Stimulated activated naive CD8-positive, alpha-beta T cell treated with anti-CD3 and anti-CD28 coated beads, Interleukin-15, amount 100 ng/mL, for 72 hours (primary cell): ENCODE data around the gene RHBG.

Experiments used
- ATAC-seq: fragments of 150-1000 bp; cut with Tn5 transposase; 2 replicates; pipeline ENCODE4 v1.10.0; 2021; ENCODE audit warnings: mild to moderate bottlenecking, moderate library complexity
- DNase-seq, 2 donors: peaks; one replicate each; pipeline ENCODE4 v3.0.0; 2021 to 2022
- H3K27ac Mint-ChIP-seq, 2 donors: one replicate each; pipeline ENCODE4 v1.8.0; 2022; ENCODE audit warnings: mild to moderate bottlenecking in 2 of 2, mixed read lengths in 2 of 2, moderate library complexity in 2 of 2
- H3K27me3 Mint-ChIP-seq: one replicate; pipeline ENCODE4 v1.8.0; 2022; ENCODE audit warnings: mixed read lengths
- H3K4me1 Mint-ChIP-seq: one replicate; pipeline ENCODE4 v1.8.0; 2022; ENCODE audit warnings: mild to moderate bottlenecking, mixed read lengths
- H3K4me3 Mint-ChIP-seq, 2 donors: one replicate each; pipeline ENCODE4 v1.8.0; 2022; ENCODE audit warnings: mild to moderate bottlenecking in 2 of 2, mixed read lengths in 2 of 2, moderate library complexity in 1 of 2
- H3K9me3 Mint-ChIP-seq, 2 donors: one replicate each; pipeline ENCODE4 v1.8.0; 2022; ENCODE audit warnings: mixed read lengths in 2 of 2

Gene RHBG

DNA sequence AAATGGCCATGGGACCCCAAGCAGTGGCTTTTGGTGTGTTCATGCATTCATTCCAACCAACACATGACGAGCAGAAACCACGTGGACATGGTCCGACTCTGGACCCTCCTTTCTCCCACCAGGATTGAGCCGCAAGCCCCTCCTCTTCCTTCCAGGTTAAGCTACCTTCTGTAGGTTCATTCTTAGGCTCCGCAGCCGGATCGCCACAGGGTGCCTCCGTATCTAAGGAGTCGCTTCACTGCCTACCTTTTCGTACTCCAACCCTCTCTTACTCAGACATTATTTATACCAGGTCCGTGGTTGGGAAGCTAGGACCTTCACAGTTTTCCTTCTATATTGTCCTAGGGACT, 63.6 kb downstream of the RHBG start:
- peaks cover 67% of the 10 kb centered on the region for H3K4me1 Mint-ChIP-seq
- no peak overlapping the region for H3K4me3 Mint-ChIP-seq
- peaks cover 100% of the 10 kb centered on the region for H3K27me3 Mint-ChIP-seq
- ATAC-seq = no peak
- H3K9me3 Mint-ChIP-seq = no peaks in the 10 kb centered on the region
- no peak overlapping the region for H3K27ac Mint-ChIP-seq
- DNase-seq = no peak

DNA sequence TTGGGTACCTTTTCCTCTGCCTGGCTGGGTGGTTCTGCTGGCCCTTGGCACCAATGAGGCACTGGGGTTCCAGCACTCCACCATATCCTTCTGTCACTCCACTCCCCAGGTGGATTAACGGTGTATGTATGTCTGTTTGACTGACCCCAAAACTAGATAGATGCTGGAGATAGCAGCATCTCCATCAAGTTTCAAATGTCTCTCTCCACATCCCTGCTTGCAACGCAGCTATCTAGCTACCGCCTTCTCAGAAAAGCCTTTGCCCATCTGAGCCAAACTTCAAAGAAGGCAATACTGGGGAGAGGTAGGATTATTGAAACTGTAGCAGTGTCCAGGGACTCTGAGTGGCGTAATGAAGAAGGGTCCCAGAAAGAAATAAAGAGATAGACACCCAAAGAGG, 64.0 kb downstream of the RHBG start:
- Mint-ChIP-seq H3K27me3 (peaks cover 100% of the 10 kb centered on the region), H3K9me3 (no peaks in the 10 kb centered on the region), H3K27ac (no peak overlapping the region), H3K4me3 (no peak overlapping the region), H3K4me1 (peaks cover 71% of the 10 kb centered on the region)
- no peak for ATAC-seq
- DNase-seq = no peak

DNA sequence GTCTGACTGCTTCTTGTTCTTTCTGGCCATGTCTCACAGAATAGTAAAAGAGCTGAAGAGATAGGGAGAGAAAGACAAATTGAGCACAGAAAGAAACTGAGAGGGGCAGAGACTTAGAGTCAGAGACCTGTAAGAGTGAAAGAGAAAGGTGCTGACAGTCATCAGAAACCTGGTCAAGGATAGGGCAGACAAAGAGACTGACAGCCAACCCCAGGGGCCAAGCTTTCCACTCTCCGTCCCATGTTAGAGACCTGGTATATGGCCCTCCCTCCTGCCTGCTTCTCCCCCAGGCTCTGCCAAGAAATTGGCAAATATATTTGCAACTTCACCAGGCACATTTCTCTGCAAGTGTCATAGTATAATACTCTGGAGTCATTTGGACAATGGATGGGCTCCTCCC, 64.6 kb downstream of the RHBG start:
- ATAC-seq = peak; percentile 58
- Mint-ChIP-seq H3K27ac (no peak overlapping the region), H3K4me3 (no peak overlapping the region), H3K9me3 (no peaks in the 10 kb centered on the region), H3K27me3 (peaks cover 96% of the 10 kb centered on the region), H3K4me1 (peaks cover 76% of the 10 kb centered on the region)
- no peak for DNase-seq
